Subcutaneous preadipocyte (primary cell): ENCODE results near the gene ABLIM3. TPM values are rescaled to one million over a fixed set of nuclear protein-coding genes. Genes with fewer than 3 reads are reported as not detected.

Experiments
- total RNA-seq: library from RNA; depleted of rRNA; stranded (reverse); fragments of >200 nt; gene quantifications from 2 replicates; pipeline ENCODE4 v1.2.3, GENCODE V29; 2012

The ABLIM3 gene
- 68.8 and 86.3 TPM in 2 replicates for total RNA-seq

DNA sequence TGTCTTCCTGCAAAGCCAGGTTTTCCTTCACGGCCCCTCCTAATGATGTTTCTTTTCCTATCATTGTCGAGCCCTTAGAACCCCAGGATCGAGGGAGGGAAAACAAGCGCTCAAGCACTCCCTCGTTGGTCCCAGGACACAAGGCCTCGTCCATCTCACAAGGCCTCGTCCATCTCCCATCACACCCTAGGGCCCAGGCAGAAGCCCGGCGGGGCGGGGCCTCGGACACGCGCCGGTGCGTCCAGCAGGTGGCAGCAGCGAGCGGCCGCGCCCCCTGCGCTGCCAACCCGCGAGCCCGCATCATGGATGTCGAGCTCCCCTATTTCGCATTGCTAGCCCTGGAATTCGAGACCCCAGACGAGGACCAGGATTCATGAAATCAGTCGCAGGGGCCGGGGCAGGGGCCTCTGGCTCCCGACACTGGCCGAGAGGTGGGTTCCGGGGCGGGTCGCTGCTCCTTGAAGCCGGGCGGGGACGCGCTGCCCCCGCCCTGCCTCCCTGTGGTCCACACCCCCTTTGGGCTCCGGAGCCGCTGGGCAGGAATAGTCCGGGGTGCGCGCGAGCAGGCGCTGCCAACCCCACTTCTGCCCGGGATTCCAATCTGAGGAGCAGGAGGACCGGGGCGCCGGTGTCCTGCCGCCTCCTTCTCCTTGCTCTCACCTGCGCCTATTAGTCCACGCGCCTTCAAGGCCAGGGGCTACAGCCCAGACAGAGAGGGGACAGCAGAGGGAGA lies at the start of gene ABLIM3:
Gene ABLIM3, plus strand, starts transcription at position 270 of the 733 bp plus-strand sequence. CDS start 603 bp downstream, outside the sequence.

DNA sequence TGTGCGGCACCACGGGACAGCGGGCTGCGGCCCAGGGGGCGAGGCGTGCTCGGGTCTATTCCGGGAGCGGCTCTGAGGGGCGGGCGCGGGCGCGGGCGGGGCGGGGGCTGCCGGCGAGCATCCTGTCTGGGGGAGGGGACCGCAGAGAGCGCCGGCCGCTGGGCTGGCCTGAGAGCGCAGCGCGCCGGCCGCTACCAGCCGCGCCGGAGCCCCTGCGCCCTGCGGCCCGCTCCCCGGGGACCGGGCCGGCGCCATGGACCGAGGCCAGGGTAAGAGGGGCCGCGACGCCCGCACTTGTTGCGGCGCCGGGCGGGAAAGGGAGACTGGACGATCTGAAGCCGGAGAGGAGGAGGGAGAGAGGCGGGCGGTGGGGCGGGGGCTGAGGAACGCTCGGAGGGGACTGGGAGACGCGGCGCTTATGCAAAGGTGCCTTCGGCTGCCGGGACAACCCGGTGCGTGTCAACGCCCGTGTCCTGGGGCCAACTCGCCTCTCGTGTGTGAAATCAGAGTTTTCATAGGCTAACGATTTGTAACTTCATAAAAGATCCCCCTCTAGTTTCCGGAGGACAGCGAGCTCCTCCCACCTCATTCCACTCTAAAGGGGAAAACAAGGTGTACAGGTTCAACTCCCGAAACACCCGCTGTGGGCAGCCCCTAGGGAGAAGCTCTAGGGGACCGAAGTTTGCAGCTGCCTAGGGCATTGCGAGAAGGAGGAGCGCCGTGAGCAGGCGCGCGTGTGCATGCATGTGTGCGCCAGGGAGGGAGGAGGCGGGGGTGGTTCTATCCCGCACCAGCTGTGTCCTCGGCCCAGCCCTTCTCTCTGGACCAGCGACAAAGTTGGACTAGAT lies 130.6 kb downstream of the ABLIM3 start, which contains the start of gene AFAP1L1:
Gene AFAP1L1, plus strand, starts transcription at position 144 of the 848 bp plus-strand sequence. Its CDS starts 110 bp downstream, at position 254.

Other genes with a start within 250 kb of the ABLIM3 start
- gene SH3TC2, start 78.4 kb upstream of the ABLIM3 start, total RNA-seq, result 0.37 and 1.2 TPM in 2 replicates
- 8.2 and 16.2 TPM in 2 replicates for gene AFAP1L1, start 130.4 kb downstream of the ABLIM3 start, total RNA-seq
- 15.1 and 24.0 TPM in 2 replicates for gene GRPEL2, start 204.0 kb downstream of the ABLIM3 start, total RNA-seq
- 5.9 and 8.2 TPM in 2 replicates for gene PCYOX1L, start 216.6 kb downstream of the ABLIM3 start, total RNA-seq
- not detected in 2 replicates for gene IL17B, start 237.8 kb downstream of the ABLIM3 start, total RNA-seq